ENCODE measurements around the gene KIF16B. TPM values are rescaled to one million over a fixed set of nuclear protein-coding genes. Genes with fewer than 3 reads are reported as not detected.

KIF16B gene
- total RNA-seq, 1 donor from 2014 or later, result 9.1 TPM

- no peak overlapping the region for H3K27ac Mint-ChIP-seq
Measured at GRCh38 chr20:16308754-16309153, 264.5 kb downstream of the KIF16B start.

GRCh38 chr20:16302818-16303217 is 270.4 kb downstream of the KIF16B start:
- peaks cover 36% of the 10 kb centered on the region for H3K36me3 Mint-ChIP-seq (ENCODE audit: low read depth)
- intact Hi-C loops (cut with micrococcal nuclease), result no loop called here
- TF ChIP-seq, protein P1, sequence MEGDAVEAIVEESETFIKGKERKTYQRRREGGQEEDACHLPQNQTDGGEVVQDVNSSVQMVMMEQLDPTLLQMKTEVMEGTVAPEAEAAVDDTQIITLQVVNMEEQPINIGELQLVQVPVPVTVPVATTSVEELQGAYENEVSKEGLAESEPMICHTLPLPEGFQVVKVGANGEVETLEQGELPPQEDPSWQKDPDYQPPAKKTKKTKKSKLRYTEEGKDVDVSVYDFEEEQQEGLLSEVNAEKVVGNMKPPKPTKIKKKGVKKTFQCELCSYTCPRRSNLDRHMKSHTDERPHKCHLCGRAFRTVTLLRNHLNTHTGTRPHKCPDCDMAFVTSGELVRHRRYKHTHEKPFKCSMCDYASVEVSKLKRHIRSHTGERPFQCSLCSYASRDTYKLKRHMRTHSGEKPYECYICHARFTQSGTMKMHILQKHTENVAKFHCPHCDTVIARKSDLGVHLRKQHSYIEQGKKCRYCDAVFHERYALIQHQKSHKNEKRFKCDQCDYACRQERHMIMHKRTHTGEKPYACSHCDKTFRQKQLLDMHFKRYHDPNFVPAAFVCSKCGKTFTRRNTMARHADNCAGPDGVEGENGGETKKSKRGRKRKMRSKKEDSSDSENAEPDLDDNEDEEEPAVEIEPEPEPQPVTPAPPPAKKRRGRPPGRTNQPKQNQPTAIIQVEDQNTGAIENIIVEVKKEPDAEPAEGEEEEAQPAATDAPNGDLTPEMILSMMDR (IDR thresholded peaks at IDR 0.05), result no peak
- H3K4me3 Mint-ChIP-seq, result no peak overlapping the region
- H3K27ac Mint-ChIP-seq, result no peak overlapping the region
- no peaks in the 10 kb centered on the region for H3K27me3 Mint-ChIP-seq
- DNase-seq (no peak), ATAC-seq (ENCODE audit: low read depth) (no peak)
- H3K4me1 Mint-ChIP-seq, result no peaks in the 10 kb centered on the region
- CTCF ChIA-PET, result no interaction called here
- peaks cover 26% of the 10 kb centered on the region for H3K9me3 Mint-ChIP-seq
- POLR2A ChIA-PET, result no interaction called here

More at GRCh38 chr20:16308754-16309153, 264.5 kb downstream of the KIF16B start:
- TF ChIP-seq, protein P1 (IDR thresholded peaks at IDR 0.05), result no peak
- Mint-ChIP-seq H3K4me1 (no peaks in the 10 kb centered on the region), H3K27me3 (no peaks in the 10 kb centered on the region), H3K4me3 (no peak overlapping the region), H3K9me3 (peaks cover 9% of the 10 kb centered on the region), H3K36me3 (ENCODE audit: low read depth) (peaks cover 41% of the 10 kb centered on the region)
- POLR2A ChIA-PET, result no interaction called here
- CTCF ChIA-PET, result no interaction called here
- intact Hi-C loops (cut with micrococcal nuclease), result no loop called here
- no peak for DNase-seq
- ATAC-seq (ENCODE audit: low read depth), result no peak

- Mint-ChIP-seq H3K36me3 (ENCODE audit: low read depth) (peaks cover 36% of the 10 kb centered on the region), H3K27me3 (no peaks in the 10 kb centered on the region), H3K27ac (no peak overlapping the region), H3K4me3 (no peak overlapping the region), H3K4me1 (no peaks in the 10 kb centered on the region), H3K9me3 (peaks cover 26% of the 10 kb centered on the region)
- ATAC-seq (ENCODE audit: low read depth), result no peak
- intact Hi-C loops (cut with micrococcal nuclease), result no loop called here
- TF ChIP-seq, protein P1 (IDR thresholded peaks at IDR 0.05), result no peak
- ChIA-PET POLR2A (no interaction called here), CTCF (no interaction called here)
- no peak for DNase-seq
Measured at GRCh38 chr20:16301986-16302385, 271.3 kb downstream of the KIF16B start.

DNA sequence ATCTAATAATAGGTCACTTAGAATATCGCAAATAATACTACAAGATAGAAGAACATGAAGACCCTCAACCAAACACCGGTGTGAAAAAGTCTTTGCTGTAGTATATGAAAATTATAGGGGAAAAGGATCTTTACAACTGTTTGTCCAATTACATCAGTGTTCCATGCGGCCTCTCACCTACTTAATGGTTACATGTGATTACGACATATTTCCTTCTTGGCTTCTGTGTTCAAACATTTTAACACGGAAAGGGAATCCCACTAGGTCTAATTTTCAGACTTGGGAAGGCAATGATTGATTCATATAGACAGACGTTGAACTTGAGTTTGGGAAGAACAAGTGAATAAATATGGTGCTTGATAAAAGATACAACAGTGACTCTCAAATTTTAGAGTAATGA is 273.4 kb downstream of the KIF16B start:
- Mint-ChIP-seq H3K4me3 (no peak overlapping the region), H3K27me3 (no peaks in the 10 kb centered on the region), H3K9me3 (peaks cover 23% of the 10 kb centered on the region), H3K27ac (no peak overlapping the region), H3K4me1 (no peaks in the 10 kb centered on the region), H3K36me3 (ENCODE audit: low read depth) (peaks cover 29% of the 10 kb centered on the region)
- CTCF ChIA-PET, result no interaction called here
- TF ChIP-seq, protein P1 (IDR thresholded peaks at IDR 0.05), result no peak
- DNase-seq (no peak), ATAC-seq (ENCODE audit: low read depth) (no peak)
- intact Hi-C loops (cut with micrococcal nuclease), result no loop called here
- POLR2A ChIA-PET, result no interaction called here

DNA sequence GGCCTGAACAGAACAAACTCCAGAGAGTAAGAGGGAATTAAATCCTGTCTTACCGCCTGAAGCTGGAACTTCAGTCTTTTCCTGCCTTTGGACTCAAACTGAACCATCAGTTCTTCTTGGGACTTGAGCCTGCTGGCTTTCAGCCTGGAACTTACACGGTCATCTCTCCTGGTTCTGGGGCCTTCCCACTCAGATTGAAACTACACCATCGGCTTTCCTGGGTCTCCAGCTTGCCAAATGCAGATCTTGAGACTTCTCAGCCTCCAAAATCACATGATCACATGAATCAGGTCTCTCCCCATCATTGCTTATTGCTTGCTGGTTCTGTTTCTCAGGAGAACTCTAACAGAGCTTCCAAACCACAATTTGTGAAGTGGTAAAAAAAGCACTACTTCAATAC is 276.3 kb downstream of the KIF16B start:
- no peak for ATAC-seq (ENCODE audit: low read depth)
- TF ChIP-seq, protein P1 (IDR thresholded peaks at IDR 0.05), result no peak
- Mint-ChIP-seq H3K27ac (no peak overlapping the region), H3K9me3 (peaks cover 4% of the 10 kb centered on the region), H3K27me3 (no peaks in the 10 kb centered on the region), H3K4me3 (no peak overlapping the region), H3K36me3 (ENCODE audit: low read depth) (peaks cover 10% of the 10 kb centered on the region), H3K4me1 (no peaks in the 10 kb centered on the region)
- DNase-seq, result no peak
- intact Hi-C loops (cut with micrococcal nuclease), result no loop called here
- POLR2A ChIA-PET, result no interaction called here
- CTCF ChIA-PET, result no interaction called here

Data from activated B cell treated with CpG ODN at 0.5 μM for 24 hours (primary cell).